ENCODE results near the gene ADRA1B.

ADRA1B gene

GRCh38 chr5:159937580-159937979 is 21.3 kb downstream of the ADRA1B start:
- Histone ChIP-seq H3K4me3 (ENCODE audit: insufficient read depth, low read length, poor library complexity, severe bottlenecking) (no peak overlapping the region), H3K27me3 (ENCODE audit: low read length) (0 out of 2 replicates have a peak, but pooled peaks cover 4% of the 10 kb centered on the region), H3K9me2 (replicated peaks; ENCODE audit: insufficient read depth, low read length) (no peaks in the 10 kb centered on the region), H3K27ac (ENCODE audit: low read depth, low read length) (no peak overlapping the region), H4K20me1 (ENCODE audit: low read depth, low read length) (no peaks in the 10 kb centered on the region), H3K9me3 (ENCODE audit: insufficient read depth, low read length) (no peaks in the 10 kb centered on the region), H3F3A (ENCODE audit: insufficient read depth) (no peaks in the 10 kb centered on the region), H2AFZ (ENCODE audit: low read depth, low read length, severe bottlenecking) (no peak overlapping the region), H3K36me3 (ENCODE audit: low read length) (no peaks in the 10 kb centered on the region), H3K79me2 (ENCODE audit: insufficient read depth, low read length) (no peaks in the 10 kb centered on the region), H3K4me2 (ENCODE audit: low read depth, low read length, poor library complexity, severe bottlenecking) (no peak overlapping the region), H3K9ac (ENCODE audit: low read length) (no peak overlapping the region)
- TF ChIP-seq CTCF (IDR thresholded peaks at IDR 0.05; ENCODE audit: insufficient read depth, low read length, poor library complexity, severe bottlenecking): no peak

- no peaks in the 10 kb centered on the region for H3K27me3 ChIP-seq (ENCODE audit: low read length)
- no peaks in the 10 kb centered on the region for H3K9me3 ChIP-seq (ENCODE audit: insufficient read depth, low read length)
- H4K20me1 ChIP-seq (ENCODE audit: low read depth, low read length): no peaks in the 10 kb centered on the region
- H3K4me2 ChIP-seq (ENCODE audit: low read depth, low read length, poor library complexity, severe bottlenecking): no peak overlapping the region
- no peaks in the 10 kb centered on the region for H3F3A ChIP-seq (ENCODE audit: insufficient read depth)
- H3K9me2 ChIP-seq (replicated peaks; ENCODE audit: insufficient read depth, low read length): no peaks in the 10 kb centered on the region
- no peaks in the 10 kb centered on the region for H3K79me2 ChIP-seq (ENCODE audit: insufficient read depth, low read length)
- TF ChIP-seq CTCF (IDR thresholded peaks at IDR 0.05; ENCODE audit: insufficient read depth, low read length, poor library complexity, severe bottlenecking) (no peak), EZH2phosphoT487 (conservative IDR thresholded peaks at IDR 0.05; ENCODE audit: low read length) (no peak)
- no peaks in the 10 kb centered on the region for H3K36me3 ChIP-seq (ENCODE audit: low read length)
- H3K9ac ChIP-seq (ENCODE audit: low read length): no peak overlapping the region
- H2AFZ ChIP-seq (ENCODE audit: low read depth, low read length, severe bottlenecking): no peak overlapping the region
- no peak overlapping the region for H3K27ac ChIP-seq (ENCODE audit: low read depth, low read length)
- no peak overlapping the region for H3K4me3 ChIP-seq (ENCODE audit: insufficient read depth, low read length, poor library complexity, severe bottlenecking)
Measured at GRCh38 chr5:159943326-159943725, 27.0 kb downstream of the ADRA1B start.

GRCh38 chr5:159944056-159944600 is 27.8 kb downstream of the ADRA1B start:
- Histone ChIP-seq H3K9me3 (ENCODE audit: insufficient read depth, low read length) (no peaks in the 10 kb centered on the region), H3K9ac (ENCODE audit: low read length) (no peak overlapping the region), H3K27me3 (ENCODE audit: low read length) (no peaks in the 10 kb centered on the region), H3K4me2 (ENCODE audit: low read depth, low read length, poor library complexity, severe bottlenecking) (no peak overlapping the region), H3F3A (ENCODE audit: insufficient read depth) (no peaks in the 10 kb centered on the region), H3K36me3 (ENCODE audit: low read length) (no peaks in the 10 kb centered on the region), H3K4me3 (ENCODE audit: insufficient read depth, low read length, poor library complexity, severe bottlenecking) (no peak overlapping the region), H3K79me2 (ENCODE audit: insufficient read depth, low read length) (no peaks in the 10 kb centered on the region), H4K20me1 (ENCODE audit: low read depth, low read length) (no peaks in the 10 kb centered on the region), H3K27ac (ENCODE audit: low read depth, low read length) (no peak overlapping the region), H2AFZ (ENCODE audit: low read depth, low read length, severe bottlenecking) (no peak overlapping the region), H3K9me2 (replicated peaks; ENCODE audit: insufficient read depth, low read length) (no peaks in the 10 kb centered on the region)
- TF ChIP-seq CTCF (IDR thresholded peaks at IDR 0.05; ENCODE audit: insufficient read depth, low read length, poor library complexity, severe bottlenecking) (no peak), EZH2phosphoT487 (conservative IDR thresholded peaks at IDR 0.05; ENCODE audit: low read length) (no peak)

All from SU-DHL-6 (cell line).